GM21423 (cell line): ENCODE results near the gene SH2D4B.
"Not testable (repeated sequence)": the region's sequence is repeated elsewhere in the genome, so short reads cannot be mapped to it uniquely, and the experiment has no call there.

Experiments used
- ATAC-seq: cut with Tn5 transposase; IDR thresholded peaks from one replicate; pipeline ENCODE4 v1.9.1; 2021; ENCODE audit warnings: mild to moderate bottlenecking, moderate library complexity; ENCODE audit not compliant: unreplicated experiment

SH2D4B gene

GRCh38 chr10:80542053-80542452 lies 4.4 kb downstream of the SH2D4B start:
- ATAC-seq: no peak

DNA sequence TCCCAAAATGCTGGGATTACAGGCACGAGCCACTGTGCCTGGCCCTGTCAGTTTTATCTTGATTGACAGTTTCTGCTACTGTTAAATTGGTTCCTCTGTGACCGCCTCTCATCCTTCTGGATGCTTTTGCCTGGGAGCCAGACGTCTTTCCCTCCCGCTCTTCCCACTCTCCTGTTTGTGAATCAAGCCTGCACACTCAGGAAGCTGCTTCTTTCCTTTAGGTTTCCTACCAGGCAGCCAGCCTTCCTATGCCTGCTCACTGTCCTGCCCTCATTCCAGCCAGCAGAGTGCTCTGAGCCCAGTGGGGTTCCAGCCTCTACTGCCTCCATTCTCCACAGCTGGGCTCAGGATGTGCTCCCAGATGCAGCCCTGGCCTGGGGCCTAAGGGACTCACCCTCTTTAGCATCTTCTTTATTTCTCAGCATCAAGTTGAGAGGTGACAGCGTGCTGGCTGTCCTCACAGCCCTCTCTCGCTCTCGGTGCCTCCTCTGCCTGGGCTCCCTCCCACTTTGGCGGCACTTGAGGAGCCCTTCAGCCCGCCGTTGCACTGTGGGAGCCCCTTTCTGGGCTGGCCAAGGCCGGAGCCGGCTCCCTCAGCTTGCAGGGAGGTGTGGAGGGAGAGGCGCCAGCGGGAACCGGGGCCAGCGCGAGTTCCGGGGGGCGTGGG lies 5.1 kb downstream of the SH2D4B start:
- no peak for ATAC-seq

GRCh38 chr10:80543319-80543672 lies 5.6 kb downstream of the SH2D4B start:
- ATAC-seq: not testable (repeated sequence)

- ATAC-seq: no peak
These were observed 6.7 kb downstream of the SH2D4B start for GRCh38 chr10:80544316-80544953.

GRCh38 chr10:80545258-80545881 lies 7.7 kb downstream of the SH2D4B start:
- no peak for ATAC-seq

GRCh38 chr10:80552151-80552646 lies 14.5 kb downstream of the SH2D4B start:
- no peak for ATAC-seq

- no peak for ATAC-seq
These were observed 15.7 kb downstream of the SH2D4B start for GRCh38 chr10:80553436-80553835.

- ATAC-seq: no peak
These were observed 16.3 kb downstream of the SH2D4B start for GRCh38 chr10:80554050-80554449.

GRCh38 chr10:80555415-80555814 lies 17.7 kb downstream of the SH2D4B start:
- ATAC-seq: no peak

DNA sequence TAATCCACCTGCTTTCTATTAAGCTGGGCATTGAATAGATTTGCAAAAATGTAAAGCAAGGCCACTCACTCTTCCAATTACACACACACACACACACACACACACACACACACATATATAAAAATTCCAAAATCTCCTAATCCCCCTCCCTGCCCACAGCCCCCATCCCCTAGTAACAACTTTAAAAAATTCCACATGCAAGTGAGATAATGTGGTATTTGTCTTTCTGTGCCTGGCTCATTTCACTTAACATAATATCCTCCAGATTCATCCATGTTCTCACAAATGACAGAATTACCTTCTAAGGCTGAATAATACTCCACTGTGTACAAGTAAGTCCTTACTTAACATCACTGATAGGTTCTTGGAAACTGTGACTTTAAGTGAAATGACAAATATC lies 24.2 kb downstream of the SH2D4B start:
- no peak for ATAC-seq

DNA sequence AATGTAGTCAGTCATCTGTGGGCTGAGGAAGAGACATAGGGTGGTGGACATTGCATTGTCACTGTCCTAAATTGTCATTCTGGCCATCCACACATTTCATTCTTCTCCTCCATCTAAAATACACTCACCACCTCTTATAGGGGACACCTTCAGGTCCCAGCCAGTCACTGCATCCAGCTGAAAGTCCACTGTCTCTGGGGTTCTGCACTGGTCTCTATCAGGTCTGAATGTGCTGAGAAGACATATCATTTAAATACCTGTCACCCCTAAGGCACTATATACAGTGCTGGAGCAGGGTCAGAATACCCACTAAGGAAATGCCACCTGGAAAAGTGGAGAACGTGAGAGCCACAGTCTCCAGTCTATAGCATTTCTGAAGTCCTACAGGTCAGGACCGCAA lies 29.6 kb downstream of the SH2D4B start:
- no peak for ATAC-seq

DNA sequence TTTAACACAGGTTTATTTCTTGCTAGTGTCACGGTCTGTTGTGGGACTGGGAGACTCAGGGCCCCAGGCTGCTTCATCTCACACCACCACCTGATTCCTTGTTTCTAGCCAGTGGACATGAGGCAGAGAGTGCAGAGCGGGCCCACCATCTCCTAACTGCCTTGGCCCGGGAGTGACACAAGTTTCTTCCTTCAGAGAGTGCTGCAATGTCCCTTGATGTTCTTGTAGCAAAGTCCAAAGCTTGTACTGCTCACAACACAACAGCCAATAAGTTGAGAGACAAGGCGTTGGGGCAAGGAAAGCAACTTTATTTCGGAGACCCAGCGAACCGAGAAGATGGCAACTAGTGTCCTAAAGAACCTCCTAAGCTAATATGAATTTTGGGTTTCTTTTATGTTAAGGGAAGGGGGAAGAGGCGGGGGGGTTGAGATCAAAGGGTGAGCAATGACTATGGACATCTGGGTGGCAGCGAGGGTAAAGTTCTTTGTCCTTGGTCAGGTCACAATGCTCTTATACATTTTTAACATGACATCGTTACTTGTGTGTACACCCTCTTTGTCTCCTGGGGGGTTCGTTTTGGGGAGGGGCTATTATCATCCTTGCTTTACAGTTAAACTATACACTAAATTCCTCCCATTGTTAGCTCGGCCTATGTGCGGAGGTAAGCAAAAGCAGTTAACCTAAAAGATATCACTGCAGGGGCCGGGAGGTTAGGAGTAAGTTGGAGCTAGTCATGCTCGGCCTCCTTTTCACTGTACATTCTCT lies 31.6 kb downstream of the SH2D4B start:
- no peak for ATAC-seq

DNA sequence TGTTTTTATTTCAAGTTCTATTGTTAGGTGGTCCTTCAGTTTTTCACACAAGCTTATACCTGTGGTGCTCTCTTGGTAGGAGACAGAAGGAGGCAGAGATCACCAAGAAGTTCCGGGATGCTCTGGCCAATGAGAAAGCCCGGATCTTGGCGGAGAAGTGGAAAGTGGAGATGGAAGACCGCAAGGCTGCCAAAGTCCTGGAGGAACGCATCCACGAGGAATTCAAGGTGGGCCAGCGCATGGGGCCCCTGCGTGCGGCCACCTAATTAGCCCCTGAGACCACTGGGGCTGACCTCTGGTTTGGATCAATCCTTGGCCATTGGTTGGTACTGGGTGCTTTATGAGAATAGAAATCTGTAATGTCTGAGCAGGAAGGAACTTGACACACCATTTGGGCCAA lies 33.6 kb downstream of the SH2D4B start:
- no peak for ATAC-seq

DNA sequence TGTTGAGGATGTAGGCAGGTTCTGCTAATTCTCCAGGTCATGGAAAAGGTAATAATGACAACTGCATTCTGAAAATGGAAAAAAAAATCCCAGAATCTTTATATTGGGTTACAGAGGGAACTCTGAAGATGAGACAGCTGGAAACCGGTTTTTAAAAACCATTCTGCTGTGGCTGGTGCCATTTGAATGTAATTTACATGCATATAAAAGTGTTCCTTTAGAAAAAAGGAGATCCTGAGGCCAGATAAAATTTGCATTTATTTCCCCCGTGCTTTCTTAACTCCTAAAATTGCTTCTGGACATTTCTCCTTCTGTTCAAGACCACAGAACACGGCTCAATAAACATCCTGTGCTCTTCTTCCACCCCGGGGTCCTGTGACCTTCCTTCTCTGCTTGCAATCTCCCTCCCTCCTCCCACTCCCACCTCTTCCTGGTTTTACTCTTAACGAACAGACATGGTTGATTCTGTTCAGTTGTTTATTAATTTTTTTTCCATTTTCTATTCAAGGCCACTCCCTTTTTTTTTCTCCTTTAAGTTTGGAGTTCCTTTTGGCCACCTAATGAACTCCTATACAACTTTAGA lies 41.6 kb downstream of the SH2D4B start:
- ATAC-seq: no peak

DNA sequence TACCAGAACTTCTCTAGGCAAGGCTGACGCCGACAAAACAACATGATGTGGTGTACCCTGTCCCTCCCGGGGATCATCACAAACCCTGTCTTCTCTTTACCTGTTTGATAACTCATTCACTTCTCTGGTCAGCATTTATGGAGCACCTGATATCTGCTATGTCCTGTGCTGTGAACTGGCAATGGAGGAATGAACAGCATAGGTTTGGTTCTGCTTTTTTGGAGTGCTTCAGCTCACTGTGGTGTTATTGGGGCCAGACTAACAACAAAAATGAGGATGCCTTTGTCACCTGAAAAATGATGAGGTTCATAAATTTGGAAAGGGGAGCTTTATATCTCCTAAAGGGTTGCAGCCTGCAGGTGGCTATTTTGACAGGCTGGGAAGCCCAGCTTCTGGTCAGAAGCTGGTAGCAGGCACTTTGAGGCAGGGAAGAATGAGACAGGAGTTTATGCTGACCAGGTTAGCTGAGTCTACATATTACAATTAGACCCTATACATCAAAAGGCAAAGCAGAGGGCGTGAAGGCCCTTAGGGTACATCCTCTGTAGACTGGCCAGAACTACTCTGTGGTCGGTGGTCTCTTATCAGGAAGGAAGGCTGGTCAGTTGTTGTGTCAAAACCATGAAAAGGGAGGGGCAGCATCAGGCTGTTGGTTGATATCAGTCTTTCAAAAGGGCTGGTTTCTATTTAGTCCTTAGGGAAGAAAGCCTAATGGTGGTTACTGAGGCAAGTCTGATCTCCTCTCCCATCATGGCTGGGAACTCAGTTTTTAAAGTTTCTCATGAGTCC lies 42.3 kb downstream of the SH2D4B start:
- ATAC-seq: no peak

DNA sequence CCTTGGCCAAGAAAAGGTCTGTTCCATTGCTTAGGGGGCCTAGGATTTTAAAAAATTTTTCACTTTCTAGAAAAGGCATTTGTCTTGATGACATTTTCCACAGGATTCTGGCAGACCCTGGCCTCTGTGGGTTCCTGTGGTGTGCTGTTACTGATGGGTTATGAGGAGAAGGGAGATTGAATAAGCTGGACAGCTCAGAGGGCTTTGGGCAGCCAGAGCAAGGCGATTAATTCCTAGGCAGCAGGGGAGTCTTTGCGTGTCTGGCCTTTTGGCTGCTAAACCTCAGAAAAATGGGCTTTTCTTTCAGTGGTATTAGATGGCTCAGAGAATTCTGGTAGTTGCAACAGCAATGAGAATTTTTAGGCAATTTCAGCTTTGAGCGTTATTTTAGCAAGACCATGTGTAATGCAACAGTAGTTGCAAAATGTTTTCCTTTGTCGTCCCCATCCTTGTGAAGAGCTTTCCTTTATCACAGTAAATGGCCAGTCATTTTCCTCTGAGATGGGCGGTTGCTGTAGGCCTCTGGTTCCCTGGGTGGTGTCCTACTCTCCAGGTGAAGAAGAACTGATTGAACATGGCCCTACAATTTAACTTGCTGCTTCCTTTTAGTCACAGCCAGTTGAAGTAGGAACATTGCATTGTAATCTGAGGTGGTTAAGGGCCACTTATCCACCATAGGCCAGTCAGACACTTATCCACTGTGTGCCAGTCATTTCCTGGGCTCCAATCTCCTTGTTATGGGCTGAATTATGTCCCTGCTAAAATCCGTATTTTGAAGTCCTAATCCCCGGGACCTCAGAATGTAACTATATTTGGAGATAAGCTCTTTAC lies 43.2 kb downstream of the SH2D4B start:
- no peak for ATAC-seq

DNA sequence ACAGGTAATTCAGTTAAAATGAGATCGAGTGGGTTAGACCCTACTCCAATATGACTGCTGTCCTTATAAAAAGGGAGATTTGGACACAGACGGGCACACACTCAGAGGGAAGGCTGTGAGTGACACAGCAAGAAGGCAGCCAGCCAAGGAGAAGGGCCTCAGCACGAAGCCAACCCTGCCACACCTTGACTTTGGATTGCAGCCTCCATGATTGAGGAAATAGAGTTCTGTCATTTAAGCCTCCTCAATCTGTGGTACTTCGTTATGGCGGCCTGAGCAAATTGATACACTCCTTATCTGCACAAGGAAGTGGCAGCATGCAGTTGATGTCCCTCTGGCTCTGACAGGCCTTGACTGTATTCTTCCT lies 43.8 kb downstream of the SH2D4B start:
- ATAC-seq: no peak

DNA sequence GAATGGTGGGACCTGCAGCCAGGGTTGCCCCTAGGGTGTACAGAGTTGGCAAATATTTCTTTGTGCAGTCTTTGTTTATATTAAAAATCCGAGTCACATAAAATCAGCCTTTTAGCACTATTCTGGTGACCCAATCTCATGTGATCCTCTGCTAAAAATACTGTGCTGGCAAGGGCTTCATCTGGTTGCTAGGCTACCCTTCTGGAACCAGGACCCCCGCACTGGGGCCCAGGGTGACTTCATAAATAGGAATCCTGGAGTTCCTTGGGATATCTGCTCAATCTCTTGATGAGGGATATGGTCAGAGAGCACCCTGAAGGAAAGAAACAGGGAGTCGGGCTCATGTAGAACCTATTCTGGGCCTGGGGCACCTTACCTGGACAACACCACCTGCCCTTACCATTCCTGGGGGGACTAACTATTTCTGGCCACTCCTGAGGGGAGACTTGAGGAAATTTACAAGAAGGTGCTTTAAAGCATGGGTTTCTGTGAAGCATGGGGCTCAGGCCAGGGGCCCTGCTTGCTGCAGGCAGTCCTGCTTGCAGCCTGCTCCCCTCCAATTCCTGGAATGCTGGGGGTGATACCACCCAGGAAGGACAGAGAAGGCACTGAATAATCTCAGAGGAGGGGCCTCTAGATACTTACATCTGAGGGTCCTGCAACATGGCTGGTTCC lies 44.7 kb downstream of the SH2D4B start:
- no peak for ATAC-seq

DNA sequence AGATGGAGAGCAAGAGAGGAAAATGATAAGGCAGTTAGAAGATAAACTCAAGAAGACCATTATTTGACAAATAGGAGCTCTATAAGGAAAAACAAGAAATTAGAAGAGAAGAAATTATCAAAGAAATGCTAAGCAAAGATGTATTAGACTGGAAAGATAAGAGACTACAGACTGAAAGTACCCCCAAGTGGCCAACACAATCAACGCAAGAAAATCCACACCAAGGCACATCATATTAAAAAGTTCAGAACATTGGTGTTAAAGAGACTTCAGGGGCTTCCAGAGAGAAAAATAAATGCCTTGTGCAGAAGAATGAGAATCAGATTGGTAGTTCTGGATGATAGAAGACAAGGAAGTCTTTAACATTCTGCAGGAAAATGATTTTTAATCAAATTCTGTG lies 46.0 kb downstream of the SH2D4B start:
- ATAC-seq: no peak
